Vagina (tissue), 2 donors: ENCODE results near the gene CDK14. TPM values are rescaled to one million over a fixed set of nuclear protein-coding genes. Genes with fewer than 3 reads are reported as not detected.
"Not testable (repeated sequence)": the region's sequence is repeated elsewhere in the genome, so short reads cannot be mapped to it uniquely, and the experiment has no call there.

ENCODE experiments used
- DNase-seq, 2 donors: peaks; one replicate each; pipeline ENCODE4 v3.0.0-alpha.2; 2017; ENCODE audit errors: extremely low spot score in 2 of 2
- H3K27ac ChIP-seq: fragments of 200-600 bp; sonication (generic); one replicate; pipeline ENCODE4 v1.5.1; 2019
- H3K27me3 ChIP-seq: fragments of 200-600 bp; sonication (generic); one replicate; pipeline ENCODE4 v1.5.1; 2019
- H3K36me3 ChIP-seq, 2 donors: fragments of 200-600 bp; sonication (generic); one replicate each; pipeline ENCODE4 v1.5.1; 2017 to 2019
- H3K4me1 ChIP-seq: fragments of 200-600 bp; sonication (generic); one replicate; pipeline ENCODE4 v1.5.1; 2019
- H3K4me3 ChIP-seq, 2 donors: fragments of 200-600 bp; sonication (generic); 1 replicate in 1 of 2; 2 replicates in 1 of 2; pipeline ENCODE4 v1.5.1; 2016 to 2019
- H3K9me3 ChIP-seq: fragments of 200-600 bp; sonication (generic); one replicate; pipeline ENCODE4 v1.5.1; 2019
- POLR2A ChIP-seq, 2 donors: fragments of 450-650 bp; IDR thresholded peaks; one replicate each; pipeline ENCODE4 v1.6.1; 2017; ENCODE audit warnings: antibody characterized with exemption in 2 of 2, mild to moderate bottlenecking in 2 of 2, moderate library complexity in 2 of 2
- POLR2AphosphoS5 ChIP-seq, 2 donors: sonication (generic); formaldehyde crosslinking; IDR thresholded peaks; one replicate each; pipeline ENCODE4 v1.9.0; 2017; ENCODE audit warnings: antibody characterized with exemption in 2 of 2, mild to moderate bottlenecking in 2 of 2, low read depth in 1 of 2; ENCODE audit not compliant: insufficient read depth in 1 of 2
- intact Hi-C: fragments of 100-400 bp; cut with DNase I; formaldehyde crosslinking; loops from one replicate; pipeline ENCODE4 v1.15.1; 2023
- total RNA-seq: library from RNA; depleted of rRNA; stranded (reverse); fragments of >200 nt; gene quantifications from one replicate; pipeline ENCODE4 v1.2.3, GENCODE V29; 2016
- TF ChIP-seq, protein P1 (sequence below), 3 experiments: fragments of 450-650 bp in 2 of 3; fragments of 200-600 bp in 1 of 3; sonication (generic) in 1 of 3; IDR thresholded peaks; one replicate each; pipeline ENCODE4 v1.5.1; 2017 to 2019; ENCODE audit warnings: antibody characterized with exemption in 3 of 3, mild to moderate bottlenecking in 2 of 3, moderate library complexity in 2 of 3

Gene CDK14
- total RNA-seq, 1 donor from 2014 or later = 21.6 TPM

DNA sequence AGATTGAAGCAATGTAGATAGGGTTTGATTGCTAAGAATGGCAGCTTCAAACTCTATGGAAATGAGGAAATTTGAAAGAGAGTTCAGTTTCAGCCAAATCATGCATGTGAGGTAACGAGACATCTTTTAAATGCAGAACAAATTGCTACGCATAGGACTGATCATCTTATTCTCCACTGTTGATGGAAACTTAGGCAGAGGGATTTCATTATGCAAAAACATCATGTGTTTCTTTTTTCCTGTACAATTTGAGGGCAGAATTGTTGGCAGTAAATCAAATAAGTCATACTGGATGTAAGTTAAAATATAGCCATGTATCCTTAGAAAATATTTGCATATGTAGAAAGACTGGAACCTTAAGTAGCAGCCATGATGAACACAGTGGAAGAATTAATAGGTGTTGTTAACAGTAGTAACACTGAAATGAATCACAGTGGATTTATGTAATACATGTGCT lies 327.4 kb downstream of the CDK14 start:
- Histone ChIP-seq H3K4me3 (no peak overlapping the region), H3K4me1 (no peaks in the 10 kb centered on the region), H3K27ac (no peak overlapping the region), H3K9me3 (no peaks in the 10 kb centered on the region), H3K27me3 (no peaks in the 10 kb centered on the region), H3K36me3 (no peaks in the 10 kb centered on the region)
- DNase-seq = no peak
- intact Hi-C loops = no loop called here
- no peak for TF ChIP-seq POLR2AphosphoS5 (IDR thresholded peaks at IDR 0.05; ENCODE audit: insufficient read depth in 1 of 2, low read depth in 1 of 2)
- TF ChIP-seq POLR2A (IDR thresholded peaks at IDR 0.05) = no peak
- TF ChIP-seq, protein P1, sequence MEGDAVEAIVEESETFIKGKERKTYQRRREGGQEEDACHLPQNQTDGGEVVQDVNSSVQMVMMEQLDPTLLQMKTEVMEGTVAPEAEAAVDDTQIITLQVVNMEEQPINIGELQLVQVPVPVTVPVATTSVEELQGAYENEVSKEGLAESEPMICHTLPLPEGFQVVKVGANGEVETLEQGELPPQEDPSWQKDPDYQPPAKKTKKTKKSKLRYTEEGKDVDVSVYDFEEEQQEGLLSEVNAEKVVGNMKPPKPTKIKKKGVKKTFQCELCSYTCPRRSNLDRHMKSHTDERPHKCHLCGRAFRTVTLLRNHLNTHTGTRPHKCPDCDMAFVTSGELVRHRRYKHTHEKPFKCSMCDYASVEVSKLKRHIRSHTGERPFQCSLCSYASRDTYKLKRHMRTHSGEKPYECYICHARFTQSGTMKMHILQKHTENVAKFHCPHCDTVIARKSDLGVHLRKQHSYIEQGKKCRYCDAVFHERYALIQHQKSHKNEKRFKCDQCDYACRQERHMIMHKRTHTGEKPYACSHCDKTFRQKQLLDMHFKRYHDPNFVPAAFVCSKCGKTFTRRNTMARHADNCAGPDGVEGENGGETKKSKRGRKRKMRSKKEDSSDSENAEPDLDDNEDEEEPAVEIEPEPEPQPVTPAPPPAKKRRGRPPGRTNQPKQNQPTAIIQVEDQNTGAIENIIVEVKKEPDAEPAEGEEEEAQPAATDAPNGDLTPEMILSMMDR (IDR thresholded peaks at IDR 0.05) = no peak

DNA sequence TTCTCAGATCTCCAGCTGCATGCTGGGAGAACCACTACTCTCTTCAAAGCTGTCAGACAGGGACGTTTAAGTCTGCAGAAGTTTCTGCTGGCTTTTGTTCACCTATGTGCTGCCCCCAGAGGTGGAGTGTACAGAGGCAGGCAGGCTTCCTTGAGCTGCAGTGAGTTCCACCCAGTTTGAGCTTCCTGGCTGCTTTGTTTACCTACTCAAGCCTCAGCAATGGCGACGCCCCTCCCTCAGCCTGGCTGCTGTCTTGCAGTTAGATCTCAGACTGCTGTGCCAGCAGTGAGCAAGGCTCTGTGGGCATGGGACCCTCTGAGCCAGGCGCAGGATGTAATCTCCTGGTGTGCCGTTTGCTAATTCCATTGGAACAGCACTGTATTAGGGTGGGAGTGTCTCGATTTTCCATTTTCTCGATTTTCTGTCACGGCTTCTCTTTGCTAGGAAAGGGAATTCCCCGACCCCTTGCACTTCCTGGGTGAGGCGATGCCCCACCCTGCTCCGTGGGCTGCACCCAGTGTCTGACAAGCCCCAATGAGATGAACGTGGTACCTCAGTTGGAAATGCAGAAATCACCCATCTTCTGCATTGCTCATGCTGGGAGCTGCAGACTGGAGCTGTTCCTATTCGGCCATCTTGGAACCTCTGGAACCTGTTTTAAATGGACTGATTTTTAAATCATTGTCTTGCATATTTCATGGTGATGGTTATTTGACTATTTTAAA lies 332.7 kb downstream of the CDK14 start:
- H3K27me3 ChIP-seq, H3K9me3 ChIP-seq, intact Hi-C loops, H3K36me3 ChIP-seq, H3K4me1 ChIP-seq, DNase-seq, H3K27ac ChIP-seq, H3K4me3 ChIP-seq: not testable (repeated sequence)

DNA sequence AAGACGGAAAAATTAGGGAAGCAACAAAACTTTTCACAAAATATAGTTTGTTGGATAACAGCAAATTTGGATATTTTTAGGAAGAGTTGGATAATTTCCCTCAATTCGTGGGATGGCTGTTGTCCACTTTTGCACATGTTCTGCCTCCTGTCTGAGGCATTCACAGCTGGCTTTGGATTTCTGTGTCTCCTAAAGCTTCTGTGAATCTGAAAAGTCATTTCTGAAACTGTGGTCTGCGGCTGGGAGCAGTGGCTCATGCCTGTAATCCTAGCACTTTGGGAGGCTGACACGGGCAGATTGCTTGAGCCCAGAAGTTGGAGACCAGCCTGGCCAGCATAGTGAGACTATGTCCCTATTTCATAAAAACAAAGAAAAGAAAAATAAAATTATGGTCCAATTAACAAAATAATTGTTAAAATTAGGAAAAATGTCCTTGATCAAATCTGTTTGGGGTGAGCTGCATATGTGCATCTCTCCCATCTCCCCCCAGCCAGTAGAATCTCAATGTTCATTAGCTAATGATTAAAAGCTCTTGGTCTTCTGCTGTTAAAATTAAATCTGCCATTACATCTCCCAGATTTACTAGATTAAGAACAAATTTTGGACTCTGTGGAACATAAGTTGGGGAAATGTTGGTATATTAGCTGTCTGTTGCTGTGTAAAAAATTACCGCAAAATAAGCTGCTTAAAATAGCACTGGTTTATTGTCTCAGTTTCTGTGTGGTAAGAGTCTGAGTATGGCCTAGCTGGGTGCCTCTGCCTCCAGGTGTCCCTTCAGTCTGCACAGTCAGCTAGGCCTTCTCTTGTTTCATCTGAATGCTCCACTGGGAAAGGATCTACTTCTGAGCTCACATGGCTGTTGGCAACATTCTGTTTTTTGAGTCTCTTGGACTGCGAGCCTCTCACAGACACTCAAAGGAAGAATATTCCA lies 336.1 kb downstream of the CDK14 start:
- Histone ChIP-seq H3K27me3 (no peaks in the 10 kb centered on the region), H3K4me3 (no peak overlapping the region), H3K36me3 (no peaks in the 10 kb centered on the region), H3K27ac (no peak overlapping the region), H3K4me1 (no peaks in the 10 kb centered on the region), H3K9me3 (no peaks in the 10 kb centered on the region)
- no peak for DNase-seq
- intact Hi-C loops = no loop called here
- TF ChIP-seq POLR2AphosphoS5 (IDR thresholded peaks at IDR 0.05; ENCODE audit: insufficient read depth in 1 of 2, low read depth in 1 of 2) (no peak), POLR2A (IDR thresholded peaks at IDR 0.05) (no peak)
- TF ChIP-seq, protein P1 (IDR thresholded peaks at IDR 0.05) = no peak

DNA sequence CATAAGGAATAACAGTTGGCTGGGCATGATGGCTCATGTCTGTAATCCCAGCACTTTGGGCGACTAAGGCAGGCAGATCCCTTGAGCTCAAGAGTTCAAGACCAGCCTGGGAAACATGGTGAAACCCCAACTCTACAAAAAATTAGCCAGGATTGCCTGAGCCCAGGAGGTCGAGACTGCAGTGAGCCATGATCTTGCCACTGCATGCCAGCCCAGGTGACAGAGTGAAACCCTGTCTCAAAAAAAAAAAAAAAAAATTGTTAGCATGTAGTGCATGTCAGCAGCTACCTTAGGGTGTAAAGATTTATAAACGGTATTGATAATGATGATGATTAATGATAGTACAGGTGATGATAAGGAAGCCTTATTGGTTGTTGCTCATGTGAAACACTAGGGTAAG lies 336.9 kb downstream of the CDK14 start:
- no peaks in the 10 kb centered on the region for H3K36me3 ChIP-seq
- TF ChIP-seq POLR2A (IDR thresholded peaks at IDR 0.05) = no peak
- TF ChIP-seq, protein P1 (IDR thresholded peaks at IDR 0.05) = no peak
- no peak for TF ChIP-seq POLR2AphosphoS5 (IDR thresholded peaks at IDR 0.05; ENCODE audit: insufficient read depth in 1 of 2, low read depth in 1 of 2)
- no peaks in the 10 kb centered on the region for H3K9me3 ChIP-seq
- intact Hi-C loops = no loop called here
- no peak overlapping the region for H3K4me3 ChIP-seq
- DNase-seq = no peak
- no peaks in the 10 kb centered on the region for H3K27me3 ChIP-seq
- H3K4me1 ChIP-seq = no peaks in the 10 kb centered on the region
- no peak overlapping the region for H3K27ac ChIP-seq

DNA sequence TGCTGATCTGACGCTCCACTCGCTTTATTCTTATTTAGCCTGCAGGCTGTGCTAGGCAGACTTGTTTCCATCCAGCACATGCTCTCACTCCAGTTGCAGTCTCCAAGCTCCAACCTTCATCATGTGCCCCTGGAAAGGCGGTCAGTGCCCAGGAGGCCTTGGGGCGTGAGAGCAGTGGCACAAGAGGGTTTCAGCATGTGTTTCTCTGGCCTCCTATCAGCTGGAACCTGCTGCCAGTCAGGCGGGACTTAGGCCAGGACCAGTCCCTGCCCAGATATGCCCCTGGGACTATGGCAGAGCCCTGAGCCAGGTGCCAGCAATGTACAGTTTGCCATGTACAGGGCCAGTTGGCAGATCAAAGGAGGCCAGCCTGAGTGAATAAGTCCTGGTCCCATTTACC lies 337.9 kb downstream of the CDK14 start:
- Histone ChIP-seq H3K27me3 (no peaks in the 10 kb centered on the region), H3K36me3 (no peaks in the 10 kb centered on the region), H3K4me1 (no peaks in the 10 kb centered on the region), H3K27ac (no peak overlapping the region), H3K4me3 (no peak overlapping the region), H3K9me3 (no peaks in the 10 kb centered on the region)
- no peak for DNase-seq
- intact Hi-C loops = no loop called here
- TF ChIP-seq POLR2AphosphoS5 (IDR thresholded peaks at IDR 0.05; ENCODE audit: insufficient read depth in 1 of 2, low read depth in 1 of 2) (no peak), POLR2A (IDR thresholded peaks at IDR 0.05) (no peak)
- TF ChIP-seq, protein P1 (IDR thresholded peaks at IDR 0.05) = no peak
